NK-92 (cell line): ENCODE results near the gene PLTP.

Experiments used
- DNase-seq: peaks from one replicate; lab custom pipeline; 2025; ENCODE audit not compliant: unreplicated experiment; lab: John Stamatoyannopoulos, UW

Gene PLTP

GRCh38 chr20:45921337-45922189 is 9.6 kb upstream of the PLTP start:
- DNase-seq, result no peak

- no peak for DNase-seq
Observed at GRCh38 chr20:45920462-45921336, 8.7 kb upstream of the PLTP start.

GRCh38 chr20:45919542-45920399 is 7.8 kb upstream of the PLTP start:
- DNase-seq, result no peak

- no peak for DNase-seq
Observed at GRCh38 chr20:45918779-45919537, 7.0 kb upstream of the PLTP start.

- DNase-seq, result no peak
Observed at GRCh38 chr20:45918182-45918737, 6.3 kb upstream of the PLTP start.

GRCh38 chr20:45917790-45918141 is 5.8 kb upstream of the PLTP start:
- no peak for DNase-seq

- no peak for DNase-seq
Observed at GRCh38 chr20:45913116-45913515, 1.2 kb upstream of the PLTP start.

- no peak for DNase-seq
Observed at GRCh38 chr20:45912344-45912682, 358 bp upstream of the PLTP start.

GRCh38 chr20:45910670-45911485 is 1.1 kb downstream of the PLTP start:
- DNase-seq, result no peak

GRCh38 chr20:45909817-45910669 is 1.9 kb downstream of the PLTP start:
- no peak for DNase-seq

- DNase-seq, result no peak
Observed at GRCh38 chr20:45909336-45909808, 2.6 kb downstream of the PLTP start.

GRCh38 chr20:45908084-45908483 is 3.9 kb downstream of the PLTP start:
- DNase-seq, result no peak

- no peak for DNase-seq
Observed at GRCh38 chr20:45907219-45907948, 4.6 kb downstream of the PLTP start.

- no peak for DNase-seq
Observed at GRCh38 chr20:45905505-45906079, 6.4 kb downstream of the PLTP start.

GRCh38 chr20:45904583-45905504 is 7.1 kb downstream of the PLTP start:
- DNase-seq, result no peak

- no peak for DNase-seq
Observed at GRCh38 chr20:45902199-45902701, 9.7 kb downstream of the PLTP start.
